WERI-Rb-1 (cell line): ENCODE data around the gene NFKBIB.
"Not testable (repeated sequence)": the region's sequence is repeated elsewhere in the genome, so short reads cannot be mapped to it uniquely, and the experiment has no call there.

Experiments used
- DNase-seq: peaks from one replicate; pipeline ENCODE4 v3.0.0-alpha.2; 2020
- H3K27ac ChIP-seq: fragments of 250-450 bp; sonication (Bioruptor Pico); 2 replicates; pipeline ENCODE4 v1.5.1; 2020; ENCODE audit warnings: mild to moderate bottlenecking, moderate library complexity
- H3K27me3 ChIP-seq: fragments of 250-450 bp; sonication (Bioruptor Pico); 2 replicates; pipeline ENCODE4 v1.5.1; 2021; ENCODE audit warnings: mild to moderate bottlenecking, low read depth, moderate library complexity; ENCODE audit not compliant: insufficient read depth, severe bottlenecking
- H3K36me3 ChIP-seq: fragments of 250-450 bp; sonication (Bioruptor Pico); 2 replicates; pipeline ENCODE4 v1.5.1; 2020; ENCODE audit warnings: mild to moderate bottlenecking, moderate library complexity
- H3K4me3 ChIP-seq: 2 replicates; pipeline ENCODE4 v1.5.1; 2011; ENCODE audit warnings: low read depth, mild to moderate bottlenecking, control low read depth, low read length
- H3K9me3 ChIP-seq: fragments of 250-450 bp; sonication (Bioruptor Pico); 2 replicates; pipeline ENCODE4 v1.5.1; 2021; ENCODE audit warnings: mild to moderate bottlenecking, moderate library complexity; ENCODE audit not compliant: severe bottlenecking
- TF ChIP-seq, protein P1 (sequence below): IDR thresholded peaks from 2 replicates; pipeline ENCODE4 v1.5.1; 2011; ENCODE audit warnings: low read depth, mild to moderate bottlenecking, control low read depth, inconsistent platforms, low read length

NFKBIB gene

DNA sequence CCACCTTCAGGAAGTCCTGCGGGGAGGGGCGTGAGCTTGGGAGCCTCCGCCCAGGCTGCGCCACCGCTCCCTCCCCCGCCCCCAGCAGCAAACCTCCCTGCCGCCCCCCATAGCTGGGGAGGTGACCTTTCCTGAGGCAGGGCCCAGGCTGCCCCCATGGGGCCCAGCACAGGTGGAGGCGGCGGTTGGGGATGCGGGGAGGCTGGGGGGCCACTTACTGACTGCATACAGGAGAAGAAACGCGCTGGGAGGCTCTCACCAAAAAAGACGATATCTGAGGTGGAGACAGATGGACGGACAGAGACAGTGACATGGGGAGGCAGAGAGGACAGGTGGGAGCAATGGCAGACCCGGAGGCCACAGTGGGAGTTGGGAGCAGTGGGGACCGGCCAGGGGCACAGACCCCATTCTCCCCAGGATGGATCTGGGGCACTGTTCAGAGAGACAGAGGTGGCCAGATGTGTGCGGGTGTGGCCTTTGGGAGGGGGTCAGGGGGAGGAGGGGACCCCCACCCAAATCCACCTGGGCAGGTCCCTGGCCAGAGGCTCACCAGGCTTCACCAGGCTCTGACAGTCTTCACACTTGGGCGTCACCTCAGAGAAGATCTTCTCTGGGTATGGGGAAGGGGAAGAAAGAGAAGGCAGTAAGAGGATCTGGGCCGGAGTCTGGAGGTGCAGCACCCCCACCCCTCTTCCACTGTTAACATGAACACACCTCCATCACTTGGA is 18.7 kb upstream of the NFKBIB start:
- no peak overlapping the region for H3K27ac ChIP-seq
- TF ChIP-seq, protein P1, sequence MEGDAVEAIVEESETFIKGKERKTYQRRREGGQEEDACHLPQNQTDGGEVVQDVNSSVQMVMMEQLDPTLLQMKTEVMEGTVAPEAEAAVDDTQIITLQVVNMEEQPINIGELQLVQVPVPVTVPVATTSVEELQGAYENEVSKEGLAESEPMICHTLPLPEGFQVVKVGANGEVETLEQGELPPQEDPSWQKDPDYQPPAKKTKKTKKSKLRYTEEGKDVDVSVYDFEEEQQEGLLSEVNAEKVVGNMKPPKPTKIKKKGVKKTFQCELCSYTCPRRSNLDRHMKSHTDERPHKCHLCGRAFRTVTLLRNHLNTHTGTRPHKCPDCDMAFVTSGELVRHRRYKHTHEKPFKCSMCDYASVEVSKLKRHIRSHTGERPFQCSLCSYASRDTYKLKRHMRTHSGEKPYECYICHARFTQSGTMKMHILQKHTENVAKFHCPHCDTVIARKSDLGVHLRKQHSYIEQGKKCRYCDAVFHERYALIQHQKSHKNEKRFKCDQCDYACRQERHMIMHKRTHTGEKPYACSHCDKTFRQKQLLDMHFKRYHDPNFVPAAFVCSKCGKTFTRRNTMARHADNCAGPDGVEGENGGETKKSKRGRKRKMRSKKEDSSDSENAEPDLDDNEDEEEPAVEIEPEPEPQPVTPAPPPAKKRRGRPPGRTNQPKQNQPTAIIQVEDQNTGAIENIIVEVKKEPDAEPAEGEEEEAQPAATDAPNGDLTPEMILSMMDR, result no peak
- H3K36me3 ChIP-seq, result no peaks in the 10 kb centered on the region
- DNase-seq, result no peak
- no peaks in the 10 kb centered on the region for H3K9me3 ChIP-seq
- H3K27me3 ChIP-seq, result no peaks in the 10 kb centered on the region
- H3K4me3 ChIP-seq, result no peak overlapping the region

DNA sequence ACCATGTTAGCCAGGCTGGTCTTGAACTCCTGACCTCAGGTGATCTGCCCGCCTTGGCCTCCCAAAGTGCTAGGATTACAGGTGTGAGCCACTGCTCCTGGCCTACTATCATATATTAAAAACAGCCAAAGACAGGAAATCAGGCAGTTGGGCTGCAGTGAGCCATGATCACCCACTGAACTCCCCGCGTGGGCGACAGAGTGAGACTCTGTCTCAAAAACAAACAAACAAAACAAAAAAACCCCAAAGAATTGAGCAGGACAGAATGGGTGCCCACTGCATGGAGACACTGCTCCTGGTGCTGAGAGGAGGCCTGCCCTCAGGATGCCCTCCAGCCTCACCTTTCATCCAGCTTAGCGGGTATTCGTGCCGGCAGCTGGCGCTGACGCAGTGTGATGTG is 16.5 kb upstream of the NFKBIB start:
- H3K36me3 ChIP-seq, result no peaks in the 10 kb centered on the region
- DNase-seq, result no peak

DNA sequence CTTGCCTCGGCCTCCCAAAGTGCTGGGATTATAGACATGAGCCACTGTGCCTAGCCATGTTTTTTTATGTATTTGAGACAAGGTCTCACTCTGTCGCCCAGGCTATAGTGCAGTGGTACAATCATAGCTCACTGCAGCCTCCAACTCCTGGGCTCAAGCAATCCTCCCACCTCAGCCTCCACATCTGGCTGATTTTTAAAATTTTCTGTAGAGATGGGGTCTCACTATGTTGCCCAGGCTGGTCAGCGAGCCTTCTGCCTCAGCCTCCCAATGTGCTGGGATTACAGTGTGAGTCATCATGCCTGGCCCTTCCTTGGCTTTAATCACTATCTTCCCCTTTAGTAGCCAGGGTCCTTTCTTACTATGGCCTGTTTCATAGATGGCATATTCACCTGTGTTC is 15.1 kb upstream of the NFKBIB start:
- not testable (repeated sequence) for H3K27ac ChIP-seq, DNase-seq, H3K9me3 ChIP-seq, H3K27me3 ChIP-seq, H3K36me3 ChIP-seq, H3K4me3 ChIP-seq

More for the DNA sequence above, 16.5 kb upstream of the NFKBIB start:
- Histone ChIP-seq H3K27ac (no peak overlapping the region), H3K4me3 (no peak overlapping the region), H3K9me3 (no peaks in the 10 kb centered on the region), H3K27me3 (no peaks in the 10 kb centered on the region)
- TF ChIP-seq, protein P1, result no peak

DNA sequence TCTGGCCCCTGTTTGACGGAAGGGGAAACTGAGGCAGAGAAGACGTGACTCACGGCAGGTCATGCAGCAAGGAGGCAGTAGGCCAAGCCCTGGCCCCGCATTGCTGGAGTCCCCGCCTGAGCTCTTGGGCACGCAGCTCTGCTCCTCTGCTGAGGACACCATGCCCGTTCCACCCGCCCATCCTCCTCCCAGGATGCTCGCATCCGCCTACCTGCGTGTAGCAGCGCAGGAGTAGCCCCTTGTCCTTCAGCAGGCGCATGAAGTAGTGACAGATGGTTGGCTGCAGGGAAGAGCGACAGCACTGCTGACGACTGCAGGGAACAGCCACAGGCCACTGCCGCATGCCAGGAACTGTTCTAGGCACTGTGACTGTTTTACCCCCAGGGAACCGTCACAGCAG is 10.9 kb upstream of the NFKBIB start:
- TF ChIP-seq, protein P1, result no peak

DNA sequence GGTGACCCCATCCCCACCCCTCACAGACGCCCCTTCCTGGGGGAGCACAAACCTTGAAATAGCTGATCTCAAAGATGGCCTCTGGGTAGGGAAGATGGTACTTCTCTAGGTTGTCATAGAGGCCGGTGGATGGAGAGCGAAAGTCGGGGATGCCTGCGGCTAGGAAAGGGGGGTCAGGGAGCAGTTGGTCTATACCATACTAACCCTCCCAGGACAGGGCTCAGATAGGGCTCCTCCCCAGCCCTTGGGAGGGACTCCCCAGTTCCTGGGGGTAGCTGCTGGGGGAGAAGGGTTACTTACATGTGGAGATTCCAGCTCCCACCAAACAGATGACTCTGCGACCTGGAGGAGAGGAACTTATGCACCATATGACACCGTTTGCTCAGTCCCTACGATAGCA is 10.0 kb upstream of the NFKBIB start:
- H3K36me3 ChIP-seq, result peaks cover 3% of the 10 kb centered on the region; the same call in 1 of the 2 replicates
- H3K4me3 ChIP-seq, result no peak overlapping the region
- DNase-seq, result no peak
- TF ChIP-seq, protein P1, result no peak
- no peaks in the 10 kb centered on the region for H3K27me3 ChIP-seq
- no peaks in the 10 kb centered on the region for H3K9me3 ChIP-seq
- no peak overlapping the region for H3K27ac ChIP-seq

More for the DNA sequence above, 10.9 kb upstream of the NFKBIB start:
- Histone ChIP-seq H3K27ac (no peak overlapping the region), H3K27me3 (no peaks in the 10 kb centered on the region), H3K4me3 (no peak overlapping the region), H3K9me3 (no peaks in the 10 kb centered on the region), H3K36me3 (peaks cover 3% of the 10 kb centered on the region; the same call in 1 of the 2 replicates)
- DNase-seq, result no peak

DNA sequence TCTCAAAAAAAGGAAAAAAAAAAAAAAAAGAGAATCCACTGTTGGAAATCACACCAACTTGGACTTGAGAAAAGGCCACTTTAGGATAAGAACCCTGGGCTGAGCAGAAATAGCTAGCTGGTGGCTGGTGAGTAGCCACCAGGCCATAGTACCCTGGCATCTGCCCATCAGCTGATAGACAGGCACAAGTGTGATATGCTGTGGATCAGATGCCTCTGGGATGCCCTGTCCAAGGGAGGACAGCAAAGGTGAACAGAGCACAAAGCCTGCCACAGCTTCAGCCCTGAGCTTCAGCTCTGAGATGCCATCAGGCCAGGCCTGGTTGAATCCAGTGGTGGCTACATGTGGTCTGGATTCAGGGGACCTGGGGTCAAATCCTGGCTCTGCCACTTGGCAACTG is 9.1 kb upstream of the NFKBIB start:
- peaks cover 3% of the 10 kb centered on the region; the same call in 1 of the 2 replicates for H3K36me3 ChIP-seq
- H3K9me3 ChIP-seq, result no peaks in the 10 kb centered on the region
- no peaks in the 10 kb centered on the region for H3K27me3 ChIP-seq
- no peak overlapping the region for H3K27ac ChIP-seq
- DNase-seq, result no peak
- TF ChIP-seq, protein P1, result no peak
- no peak overlapping the region for H3K4me3 ChIP-seq
